NCI-H1694 treated with DMSO at 0.1 percent for 48 hours (cell line): ENCODE data around the gene PIGL.
"Not testable (repeated sequence)": the region's sequence is repeated elsewhere in the genome, so short reads cannot be mapped to it uniquely, and the experiment has no call there.

Experiments used
- DNase-seq: peaks from one replicate; lab custom pipeline; 2025; lab: John Stamatoyannopoulos, UW

PIGL gene

DNA sequence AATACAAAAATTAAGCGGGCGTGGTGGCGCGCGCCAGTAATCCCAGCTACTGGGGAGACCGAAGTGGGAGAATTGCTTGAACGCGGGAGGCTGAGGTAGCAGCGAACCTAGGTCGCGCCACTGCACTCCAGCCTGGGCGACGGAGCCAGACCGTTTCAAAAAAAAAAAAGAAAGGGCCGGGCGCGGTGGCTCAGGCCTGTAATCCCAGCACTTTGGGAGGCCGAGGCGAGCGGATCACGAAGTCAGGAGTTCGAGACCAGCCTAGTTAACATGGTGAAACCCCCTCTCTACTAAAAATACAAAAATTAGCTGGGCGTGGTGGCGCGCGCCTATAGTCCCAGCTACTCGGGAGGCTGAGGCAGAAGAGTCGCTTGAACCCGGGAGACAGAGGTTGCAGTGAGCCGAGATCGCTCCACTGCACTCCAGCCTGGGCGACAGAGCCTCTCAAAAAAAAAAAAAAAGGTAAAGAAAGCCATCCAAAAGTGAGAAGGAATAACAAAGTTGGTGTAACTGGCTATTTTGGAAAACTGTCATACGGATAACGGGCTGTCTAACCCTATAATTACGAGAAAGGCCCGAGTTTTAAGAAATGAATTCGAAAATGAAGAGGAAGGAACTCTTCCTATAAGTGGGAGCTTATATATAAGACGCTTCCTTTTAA is 539 bp upstream of the PIGL start:
- not testable (repeated sequence) for DNase-seq

DNA sequence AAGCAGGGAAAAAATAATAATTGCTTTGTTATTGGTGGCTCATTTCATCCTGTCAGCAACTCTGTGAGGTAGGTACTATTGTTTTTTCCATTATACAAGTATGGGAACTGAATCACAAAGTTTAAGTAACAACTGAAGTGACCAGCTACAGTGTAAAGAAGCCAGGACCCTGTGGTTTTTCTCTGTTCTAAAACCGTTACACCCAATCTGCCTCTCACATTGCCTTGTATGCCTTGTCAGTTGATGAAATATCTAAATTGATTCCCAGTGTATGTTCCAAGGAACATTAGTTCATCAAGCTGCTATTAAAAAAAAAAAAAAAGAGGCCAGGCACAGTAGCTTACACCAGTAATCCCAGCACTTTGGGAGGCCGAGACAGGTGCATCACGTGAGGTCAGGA is 5.4 kb downstream of the PIGL start:
- no peak for DNase-seq

DNA sequence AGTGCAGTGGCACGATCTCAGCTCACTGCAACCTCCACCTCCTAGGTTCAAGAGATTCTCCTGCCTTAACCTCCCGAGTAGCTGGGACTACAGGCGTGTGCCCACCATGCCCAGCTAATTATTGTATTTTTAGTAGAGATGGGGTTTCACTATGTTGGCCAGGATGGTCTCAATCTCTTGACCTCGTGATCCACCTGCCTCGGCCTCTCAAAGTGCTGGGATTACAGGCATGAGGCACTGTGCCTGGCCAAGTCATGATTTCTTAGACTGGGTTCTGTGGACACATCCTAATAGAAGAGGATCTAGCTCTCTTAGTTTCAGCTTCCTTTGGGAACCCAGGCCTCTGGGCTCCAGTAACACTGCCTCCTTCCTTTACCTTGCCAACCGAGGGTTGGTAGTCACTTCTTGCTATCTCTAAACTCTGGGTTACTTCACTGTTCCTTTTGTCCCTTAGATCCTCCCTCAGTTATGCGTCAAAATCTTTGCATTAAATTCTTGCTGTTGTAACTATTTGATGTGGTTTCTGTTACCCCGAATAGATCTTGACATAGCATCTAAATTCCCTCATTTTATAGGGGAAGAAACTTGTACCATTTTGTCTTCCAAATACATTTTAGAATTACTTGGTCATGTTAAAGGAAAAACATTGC is 13.0 kb downstream of the PIGL start:
- not testable (repeated sequence) for DNase-seq

DNA sequence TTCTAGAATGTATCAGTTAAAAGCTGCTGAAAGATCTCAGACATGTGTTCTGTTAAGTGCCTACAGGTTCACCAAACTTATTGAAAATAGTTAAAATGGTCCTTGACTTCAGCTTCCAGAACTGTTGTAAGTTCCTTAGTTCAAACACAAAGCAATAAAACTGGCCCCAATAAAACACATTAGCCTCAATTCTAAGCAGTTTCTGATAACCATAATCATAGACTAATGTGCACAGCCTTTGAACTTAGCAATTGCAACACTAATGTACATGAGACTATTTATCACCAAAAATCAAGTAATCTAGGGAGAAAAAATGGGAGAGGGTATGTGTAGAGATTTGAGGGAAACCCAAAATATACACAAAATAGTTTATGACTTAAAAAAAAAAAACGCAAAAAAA is 15.4 kb downstream of the PIGL start:
- DNase-seq, result no peak

DNA sequence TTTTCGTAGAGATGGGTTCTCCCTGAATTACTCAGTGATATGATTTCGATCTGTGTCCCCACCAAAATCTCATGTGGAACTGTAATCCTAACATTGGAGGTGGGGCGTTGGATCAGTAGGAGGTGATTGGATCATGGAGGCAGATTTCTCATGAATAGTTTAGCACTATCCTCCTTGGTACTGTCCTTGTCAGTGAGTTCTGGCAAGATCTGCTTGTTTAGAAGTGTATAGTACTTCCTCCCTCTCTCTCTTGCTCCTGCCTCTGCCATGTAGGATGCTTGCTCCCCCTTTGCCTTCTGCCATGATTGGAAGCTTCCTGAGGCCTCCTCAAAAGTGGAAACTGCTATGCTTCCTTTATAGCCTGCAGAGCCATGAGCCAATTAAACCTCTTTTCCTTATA is 22.9 kb downstream of the PIGL start:
- DNase-seq, result no peak

DNA sequence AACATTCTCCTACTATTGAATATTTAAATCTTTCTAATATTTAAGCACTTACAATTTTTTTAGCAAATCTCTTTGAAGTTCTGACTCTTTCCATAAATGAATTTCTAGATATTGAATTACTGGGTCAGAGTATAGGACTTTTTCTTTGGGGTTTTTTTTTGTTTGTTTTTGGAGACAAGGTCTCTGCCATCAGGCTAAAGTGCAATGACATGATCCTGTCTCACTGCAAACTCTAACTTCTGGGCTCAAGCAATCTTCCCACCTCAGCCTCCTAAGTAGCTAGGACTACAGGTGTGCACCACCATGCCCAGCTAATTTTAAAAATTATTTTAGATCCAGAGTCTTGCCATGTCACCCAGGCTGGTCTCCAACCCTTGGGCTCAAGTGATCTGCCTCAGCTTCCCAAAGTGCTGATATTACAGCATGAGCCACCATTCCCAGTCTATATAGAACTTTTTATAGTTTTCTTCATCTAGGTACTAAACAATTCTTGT is 24.9 kb downstream of the PIGL start:
- no peak for DNase-seq

DNA sequence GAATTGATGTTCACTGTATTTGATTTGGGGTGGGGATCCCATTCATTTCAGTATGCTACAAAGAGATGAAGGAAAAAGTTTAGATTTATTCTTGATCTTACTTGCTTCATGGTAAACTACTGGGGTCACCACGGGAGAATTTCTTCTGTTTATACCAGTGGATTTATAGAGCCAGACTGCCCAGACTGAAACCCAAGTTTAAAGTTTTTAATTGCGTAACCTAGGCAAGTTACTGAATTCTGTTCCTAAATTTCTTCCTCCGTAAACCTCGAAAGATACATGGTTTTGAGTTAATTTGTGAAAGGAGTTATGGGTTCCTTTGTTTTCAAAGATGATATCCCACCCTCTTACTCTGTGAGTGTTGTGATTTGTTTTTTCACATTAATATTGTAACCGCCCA is 26.4 kb downstream of the PIGL start:
- no peak for DNase-seq

DNA sequence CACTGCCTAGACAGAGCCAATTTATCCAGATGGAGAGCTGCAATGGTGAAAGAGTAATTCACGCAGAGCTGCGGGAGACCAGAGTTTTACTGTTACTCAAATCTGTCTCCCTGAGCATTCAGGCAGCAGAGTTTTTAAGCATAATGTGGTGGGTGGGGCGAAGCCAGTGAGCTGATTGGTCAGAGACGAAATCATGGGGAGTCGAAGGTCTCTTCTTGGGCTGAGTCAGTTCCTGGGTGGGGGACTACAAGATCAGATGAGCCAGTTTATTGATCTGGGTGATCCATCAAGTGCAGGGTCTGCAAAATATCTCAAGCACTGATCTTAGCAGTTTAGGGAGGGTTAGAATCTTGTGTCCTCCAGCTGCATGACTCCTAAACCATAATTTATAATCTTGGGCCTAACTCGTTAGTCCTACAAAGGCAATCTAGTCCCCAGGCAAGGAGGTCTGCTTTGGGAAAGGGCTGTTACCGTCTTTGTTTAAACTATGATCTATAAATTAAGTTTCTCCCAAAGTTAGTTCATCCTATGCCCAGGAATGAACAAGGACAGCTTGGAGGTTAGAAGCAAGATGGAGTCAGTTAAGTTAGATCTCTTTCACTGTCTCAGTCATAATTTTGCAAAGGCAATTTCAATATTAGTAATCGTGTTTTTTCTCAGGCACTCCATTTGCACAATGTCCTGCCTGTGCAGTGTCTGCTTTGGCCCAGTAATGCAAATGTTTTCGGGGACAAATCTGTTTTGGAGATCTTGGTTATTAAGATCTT is 27.0 kb downstream of the PIGL start:
- no peak for DNase-seq

DNA sequence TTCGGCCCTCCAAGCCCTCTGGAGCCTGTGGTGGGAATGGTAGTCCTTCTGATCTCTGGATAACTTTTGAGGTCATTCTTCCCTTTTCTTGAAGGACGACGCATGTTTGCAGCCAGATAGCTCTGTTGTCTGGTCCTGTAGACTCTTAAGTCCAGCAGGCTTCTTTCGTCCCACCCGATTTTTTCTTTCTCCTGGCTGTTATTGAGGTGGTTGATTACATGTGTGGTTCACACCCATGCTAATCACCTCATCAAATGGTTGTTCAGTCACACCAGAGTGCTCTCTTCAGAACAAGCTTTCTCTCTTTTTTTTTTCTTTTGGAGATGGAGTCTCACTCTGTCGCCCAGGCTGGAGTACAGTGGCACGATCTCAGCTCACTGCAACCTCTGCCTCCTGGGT is 30.6 kb downstream of the PIGL start:
- no peak for DNase-seq

DNA sequence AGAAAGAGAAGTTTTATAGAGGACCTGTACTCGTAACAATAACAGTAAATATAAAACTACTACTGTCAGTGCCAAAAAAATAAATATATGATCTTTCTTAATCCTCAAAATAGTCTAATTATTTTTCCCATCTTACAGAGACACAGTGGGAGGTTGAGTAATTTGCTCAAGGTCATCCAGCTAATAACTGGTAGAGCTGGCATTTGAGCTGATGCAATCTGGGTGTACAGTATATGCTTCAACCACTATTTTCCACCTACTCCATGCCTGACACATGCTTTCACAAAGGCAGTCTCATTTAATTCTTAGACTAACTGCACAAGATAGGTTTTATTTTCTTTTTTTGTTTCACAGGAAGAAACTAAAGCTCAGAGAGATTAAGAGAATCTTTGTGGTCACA is 33.6 kb downstream of the PIGL start:
- no peak for DNase-seq

DNA sequence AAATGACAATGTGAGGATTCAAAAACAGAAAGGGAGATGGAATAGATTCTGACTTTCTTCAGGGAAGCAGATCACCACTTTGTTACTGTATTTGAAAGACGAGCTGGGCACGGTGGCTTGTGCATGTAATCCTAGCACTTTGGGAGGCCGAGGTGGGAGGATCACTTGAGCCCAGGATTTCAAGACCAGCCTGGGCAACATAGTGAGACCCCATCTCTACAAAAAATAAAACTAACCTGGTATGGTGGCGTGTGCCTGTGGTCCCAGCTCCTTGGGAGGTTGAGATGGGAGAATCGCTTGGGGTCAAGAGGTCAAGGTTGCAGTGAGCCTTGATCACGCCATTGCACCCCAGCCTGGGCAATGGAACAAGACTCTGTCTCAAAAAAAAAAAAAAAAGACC is 34.0 kb downstream of the PIGL start:
- no peak for DNase-seq

DNA sequence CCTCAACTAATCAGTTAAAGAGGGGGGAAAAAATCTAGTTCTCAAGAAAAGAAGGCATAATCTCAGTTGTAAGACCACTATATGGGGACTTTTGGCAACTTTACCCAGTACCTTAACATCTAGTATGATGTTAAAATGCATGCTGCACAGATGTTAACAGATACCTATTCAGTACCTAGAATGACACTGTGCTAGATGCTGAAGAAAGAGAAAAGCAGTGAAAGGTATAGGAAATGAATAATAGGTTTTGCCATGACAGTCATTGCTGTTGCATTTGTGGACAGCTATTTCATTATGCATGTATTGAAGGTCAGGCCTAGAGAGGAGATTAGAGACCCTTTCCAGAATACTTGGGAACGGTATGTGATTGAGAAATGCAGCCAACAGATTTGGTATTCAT is 34.5 kb downstream of the PIGL start:
- DNase-seq, result no peak

DNA sequence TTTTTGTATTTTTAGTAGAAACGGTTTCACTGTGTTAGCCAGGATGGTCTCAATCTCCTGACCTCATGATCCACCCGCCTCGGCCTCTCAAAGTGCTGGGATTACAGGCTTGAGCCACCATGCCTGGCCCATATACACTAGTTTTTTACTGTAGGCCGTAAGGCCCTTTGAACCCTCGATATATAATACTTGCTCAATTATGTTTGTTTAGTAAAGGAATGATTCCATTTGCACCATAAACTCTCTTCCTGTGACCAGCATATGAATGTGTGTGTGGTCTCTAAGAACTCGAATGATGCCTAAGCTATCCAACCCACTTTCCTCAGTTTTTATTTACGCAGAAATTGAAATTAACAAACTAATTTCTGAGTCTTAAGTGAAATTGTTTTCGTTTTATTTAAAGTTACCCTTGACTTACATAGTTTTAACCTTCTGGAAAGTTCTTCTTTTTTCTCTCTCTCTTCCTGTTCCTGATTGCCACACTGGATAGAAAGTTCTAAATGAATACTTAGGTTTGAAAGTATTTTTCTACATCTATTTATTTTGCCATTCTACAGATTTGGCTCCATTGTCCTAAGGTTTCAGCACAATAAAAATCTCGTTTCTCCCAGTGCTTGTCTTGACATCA is 37.9 kb downstream of the PIGL start:
- DNase-seq, result no peak

DNA sequence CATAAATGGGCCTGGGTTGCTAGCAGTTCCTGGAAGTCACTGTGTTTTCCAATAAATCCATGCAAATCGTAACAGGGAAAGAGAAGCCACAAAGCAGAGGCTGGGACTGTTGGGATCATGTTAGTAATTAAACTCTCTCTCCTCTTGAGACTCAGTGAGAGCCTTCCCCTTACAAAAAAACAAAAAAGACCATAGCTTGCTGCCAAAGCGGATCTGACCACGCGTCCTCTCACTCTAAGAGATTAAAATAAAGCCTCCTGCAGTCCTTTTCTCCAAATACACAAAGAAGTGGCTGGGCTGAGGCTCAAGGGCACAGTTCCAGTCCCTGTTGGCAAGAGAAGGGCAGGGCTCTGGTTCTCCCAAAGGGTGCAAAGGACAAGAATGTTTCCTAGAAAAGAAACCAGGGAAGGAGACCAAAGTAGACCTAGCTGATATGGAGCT is 38.5 kb downstream of the PIGL start:
- DNase-seq, result no peak

DNA sequence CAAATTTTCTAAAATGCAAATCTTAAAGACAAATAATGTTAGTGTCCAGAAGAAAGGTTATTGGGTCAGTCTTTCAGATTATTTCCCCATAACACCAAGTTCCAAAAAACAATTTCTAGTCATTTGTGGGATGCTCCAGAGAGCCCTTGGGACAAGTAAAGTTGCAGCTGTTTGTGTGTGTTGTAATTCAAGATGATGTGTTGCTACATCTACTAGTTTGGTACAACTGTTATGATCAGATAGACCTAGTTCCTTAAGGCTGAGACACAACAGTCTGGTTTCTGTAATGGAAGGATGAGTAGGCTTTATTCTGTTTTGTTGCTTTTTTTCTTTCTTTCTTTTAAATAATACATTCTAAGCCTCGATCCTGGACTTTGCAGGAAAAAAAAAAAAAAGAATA is 41.9 kb downstream of the PIGL start:
- DNase-seq, result no peak

DNA sequence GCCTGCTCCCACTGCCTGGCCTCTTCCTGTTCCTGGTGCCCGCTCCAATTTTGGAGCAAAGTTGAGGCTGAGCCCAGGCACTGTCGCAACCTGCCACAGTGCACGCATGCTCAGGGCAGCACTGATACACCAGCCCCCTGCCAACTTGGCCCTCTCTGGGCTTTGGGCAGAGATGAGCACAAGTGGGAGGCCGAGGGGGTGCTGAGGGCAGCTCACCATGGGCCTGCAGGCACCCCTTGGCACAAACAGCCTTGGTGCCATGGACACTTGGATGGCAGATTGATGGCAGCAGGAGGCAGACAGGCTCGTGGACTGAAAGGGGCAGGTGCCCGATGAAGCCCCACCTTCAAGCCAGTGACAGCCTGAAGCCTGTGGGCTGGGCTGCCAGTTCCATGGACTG is 42.9 kb downstream of the PIGL start:
- no peak for DNase-seq

DNA sequence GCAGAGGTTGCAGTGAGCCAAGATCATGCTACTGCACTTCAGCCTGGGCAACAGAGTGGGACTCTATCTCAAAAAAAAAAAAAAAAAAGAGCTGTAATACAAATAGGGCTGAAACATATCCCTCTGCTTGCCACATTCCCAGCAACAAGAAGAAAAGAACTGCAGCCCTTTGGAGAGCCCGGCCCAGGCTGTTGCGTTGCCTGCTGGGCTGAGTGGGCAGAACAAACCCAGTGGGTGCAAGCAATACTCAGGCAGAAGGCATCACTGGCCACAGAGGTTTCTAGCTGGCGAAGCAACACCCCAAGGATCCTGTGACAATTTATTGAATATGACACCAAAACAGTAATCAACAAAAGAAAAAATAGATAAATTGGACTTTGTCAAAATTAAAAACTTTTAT is 44.0 kb downstream of the PIGL start:
- DNase-seq, result no peak

DNA sequence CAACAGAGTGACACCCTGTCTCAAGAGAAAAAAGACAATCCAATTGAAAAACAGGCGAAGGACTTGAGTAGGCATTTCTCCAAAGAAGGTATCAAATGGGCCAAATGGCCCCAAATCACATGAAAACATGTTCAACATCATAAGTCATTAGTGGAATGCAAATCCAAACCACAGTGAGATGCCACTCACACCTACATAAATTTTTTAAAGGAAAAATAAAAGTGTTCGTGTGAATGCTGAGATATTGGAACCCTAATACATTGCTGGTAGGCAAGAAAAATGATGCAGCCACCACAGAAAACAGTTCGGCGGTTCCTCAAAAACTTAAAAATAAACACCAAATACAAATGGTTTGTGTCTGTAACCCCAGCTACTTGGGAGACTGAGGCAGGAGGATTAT is 45.2 kb downstream of the PIGL start:
- DNase-seq, result no peak

DNA sequence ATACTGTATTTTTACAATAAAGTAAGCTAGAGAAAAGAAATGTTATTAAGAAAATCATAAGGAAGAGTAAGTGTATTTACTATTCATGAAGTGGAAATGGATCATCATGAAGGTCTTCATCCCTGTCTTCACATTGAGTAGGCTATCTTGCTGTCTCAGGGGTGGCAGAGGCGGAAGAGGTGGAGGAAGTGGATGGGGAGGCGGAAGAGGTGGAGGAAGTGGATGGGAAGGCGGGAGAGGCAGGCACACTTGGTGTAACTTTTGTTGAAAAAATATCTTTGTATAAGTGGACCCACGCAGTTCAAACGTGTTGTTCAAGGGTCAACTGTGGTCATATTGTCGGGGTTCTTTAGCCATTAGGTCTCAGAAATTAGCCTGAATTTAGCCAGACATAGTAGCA is 50.2 kb downstream of the PIGL start:
- DNase-seq, result no peak

DNA sequence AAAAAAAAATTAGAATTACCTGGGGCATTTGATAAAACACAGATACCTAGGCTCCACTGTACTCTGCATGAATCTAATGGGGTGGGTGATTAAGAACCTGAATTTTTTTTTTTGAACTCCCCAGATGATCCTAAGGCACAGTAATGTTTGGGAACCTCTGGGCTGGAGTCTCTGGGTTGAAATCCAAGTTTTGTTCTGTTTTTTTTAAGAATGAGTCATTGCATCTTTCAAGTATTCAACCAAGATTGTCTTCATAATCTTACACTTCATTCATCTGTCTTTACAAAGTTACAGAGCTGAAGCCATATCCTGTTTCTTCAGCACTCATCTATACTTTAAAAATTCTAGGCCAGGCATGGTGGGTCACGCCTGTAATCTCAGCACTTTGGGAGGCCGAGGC is 52.6 kb downstream of the PIGL start:
- DNase-seq, result no peak

DNA sequence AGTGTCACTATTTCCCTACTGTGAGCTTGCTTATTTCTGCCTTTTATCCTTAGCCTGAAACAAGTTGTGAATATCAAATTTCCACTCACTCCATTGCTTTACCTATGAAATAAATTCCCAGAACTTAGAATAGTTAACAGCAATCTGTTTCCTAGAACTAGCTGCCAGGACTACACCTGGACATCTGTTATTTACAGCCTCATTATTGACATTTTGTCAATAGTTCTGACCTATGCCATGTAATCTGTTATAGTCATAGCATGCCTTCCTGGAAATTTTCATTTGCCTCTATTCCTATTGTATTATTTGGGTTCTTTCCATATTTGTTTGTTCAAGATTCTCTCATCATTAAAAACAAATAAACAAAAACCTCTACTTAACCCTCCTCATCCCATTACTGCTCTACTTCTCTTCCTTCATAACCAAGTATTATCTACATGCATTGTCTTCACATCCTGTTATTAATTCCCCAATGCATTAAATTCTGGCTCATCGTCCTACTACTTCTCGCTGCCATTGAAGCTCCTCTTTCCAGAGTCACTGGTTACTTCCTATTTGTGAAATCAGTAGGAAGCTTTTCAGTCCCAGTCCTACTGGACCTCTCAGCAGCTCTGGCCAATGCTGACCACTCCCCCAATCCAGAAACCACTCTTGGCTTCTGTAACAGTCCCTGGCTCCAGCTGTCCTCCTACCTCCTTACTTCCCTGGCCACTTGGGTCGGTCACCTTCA is 55.3 kb downstream of the PIGL start:
- DNase-seq, result no peak

DNA sequence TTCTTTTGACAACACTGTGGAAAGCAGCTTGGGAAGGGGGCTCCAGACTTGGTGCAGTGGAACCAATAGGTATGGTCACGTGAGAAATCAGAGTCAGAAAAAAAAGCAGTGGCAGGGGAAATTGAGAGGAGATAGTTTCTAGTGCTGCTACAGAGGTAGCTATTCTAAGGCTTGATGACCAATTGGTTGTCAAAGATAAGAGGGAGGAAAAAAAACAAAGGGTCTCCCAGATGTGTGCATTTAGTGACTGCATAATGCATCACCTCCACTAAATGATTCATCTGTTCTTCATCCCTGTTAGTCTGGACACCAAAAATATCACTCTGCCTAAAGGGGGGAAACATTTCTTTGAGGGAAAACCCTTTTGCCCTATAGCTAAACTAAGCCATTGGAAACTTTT is 56.5 kb downstream of the PIGL start:
- DNase-seq, result no peak
